Measurements from ENCODE around the gene FLAD1. TPM values are rescaled to one million over a fixed set of nuclear protein-coding genes. Genes with fewer than 3 reads are reported as not detected.

FLAD1 gene
- total RNA-seq, 1 donor from 2014 or later, result 30.1 TPM

DNA sequence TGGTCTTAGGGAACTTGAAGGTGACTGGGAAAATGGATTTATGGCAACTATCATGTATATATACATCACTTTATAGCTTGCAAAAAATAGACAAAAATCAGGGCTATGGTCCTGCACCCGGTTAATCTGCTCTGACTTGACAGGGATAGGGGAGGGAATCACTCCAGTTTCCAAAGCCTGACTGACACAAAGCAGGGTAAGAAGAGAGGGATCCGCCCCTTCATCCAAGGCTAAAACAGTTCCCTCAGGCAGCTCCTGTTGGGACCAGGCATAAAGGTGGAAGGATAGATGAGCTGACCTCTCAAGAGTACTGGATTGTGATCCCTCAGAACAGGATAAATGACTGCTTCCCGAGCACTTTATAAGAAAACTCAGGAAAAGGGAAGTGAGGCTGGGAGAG is 28.6 kb upstream of the FLAD1 start:
- intact Hi-C loops (cut with micrococcal nuclease), result no loop called here
- no peak for DNase-seq
- peaks cover 21% of the 10 kb centered on the region for H3K36me3 ChIP-seq
- H3K9me3 ChIP-seq (replicated peaks), result no peaks in the 10 kb centered on the region
- peaks cover 60% of the 10 kb centered on the region for H3K4me1 ChIP-seq
- no peak overlapping the region for H3K27ac ChIP-seq (replicated peaks)
- H3K4me3 ChIP-seq, result peak overlapping the region; percentile 75
- no peaks in the 10 kb centered on the region for H3K27me3 ChIP-seq (ENCODE audit: low read depth)
- no peak for TF ChIP-seq CTCF (IDR thresholded peaks at IDR 0.05; ENCODE audit: borderline replicate concordance)

DNA sequence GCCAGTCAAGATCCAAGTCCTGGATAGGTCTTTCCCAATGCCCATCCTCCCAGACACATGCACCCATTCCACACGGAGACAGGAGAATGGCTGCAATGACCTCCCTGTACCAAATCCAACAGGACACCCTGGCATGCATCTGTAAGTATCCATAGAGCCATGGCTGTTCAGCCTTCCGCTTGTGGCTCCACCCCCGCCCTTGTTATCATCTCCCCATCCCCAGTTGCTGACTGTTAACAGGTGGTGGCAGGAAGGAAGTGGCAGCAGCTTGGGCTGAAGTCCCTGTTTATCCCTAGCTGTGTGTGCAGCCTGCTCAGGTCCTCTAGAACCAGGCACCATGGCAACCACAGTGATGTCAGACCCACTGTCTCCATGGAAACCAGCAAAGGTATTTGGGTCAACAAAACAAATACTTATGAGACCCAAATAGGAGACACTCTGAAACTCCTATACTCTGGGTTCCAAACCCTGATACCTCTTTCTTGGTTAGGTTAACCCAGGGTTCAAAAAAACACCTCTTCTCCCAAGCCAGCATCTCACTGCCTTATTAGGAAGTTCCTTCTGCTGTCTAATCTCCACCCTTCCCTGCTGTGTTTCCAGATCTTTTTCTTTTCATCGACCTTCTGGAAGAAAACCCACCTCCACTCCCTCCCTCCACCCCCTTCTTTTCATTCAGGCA is 28.0 kb upstream of the FLAD1 start:
- Histone ChIP-seq H3K9me3 (replicated peaks) (no peaks in the 10 kb centered on the region), H3K4me1 (peaks cover 62% of the 10 kb centered on the region), H3K4me3 (peak overlapping the region; percentile 75), H3K36me3 (peaks cover 25% of the 10 kb centered on the region), H3K27ac (replicated peaks) (peak overlapping the region; percentile 88), H3K27me3 (ENCODE audit: low read depth) (no peaks in the 10 kb centered on the region)
- TF ChIP-seq CTCF (IDR thresholded peaks at IDR 0.05; ENCODE audit: borderline replicate concordance), result no peak
- intact Hi-C loops (cut with micrococcal nuclease), result no loop called here
- DNase-seq, result no peak

DNA sequence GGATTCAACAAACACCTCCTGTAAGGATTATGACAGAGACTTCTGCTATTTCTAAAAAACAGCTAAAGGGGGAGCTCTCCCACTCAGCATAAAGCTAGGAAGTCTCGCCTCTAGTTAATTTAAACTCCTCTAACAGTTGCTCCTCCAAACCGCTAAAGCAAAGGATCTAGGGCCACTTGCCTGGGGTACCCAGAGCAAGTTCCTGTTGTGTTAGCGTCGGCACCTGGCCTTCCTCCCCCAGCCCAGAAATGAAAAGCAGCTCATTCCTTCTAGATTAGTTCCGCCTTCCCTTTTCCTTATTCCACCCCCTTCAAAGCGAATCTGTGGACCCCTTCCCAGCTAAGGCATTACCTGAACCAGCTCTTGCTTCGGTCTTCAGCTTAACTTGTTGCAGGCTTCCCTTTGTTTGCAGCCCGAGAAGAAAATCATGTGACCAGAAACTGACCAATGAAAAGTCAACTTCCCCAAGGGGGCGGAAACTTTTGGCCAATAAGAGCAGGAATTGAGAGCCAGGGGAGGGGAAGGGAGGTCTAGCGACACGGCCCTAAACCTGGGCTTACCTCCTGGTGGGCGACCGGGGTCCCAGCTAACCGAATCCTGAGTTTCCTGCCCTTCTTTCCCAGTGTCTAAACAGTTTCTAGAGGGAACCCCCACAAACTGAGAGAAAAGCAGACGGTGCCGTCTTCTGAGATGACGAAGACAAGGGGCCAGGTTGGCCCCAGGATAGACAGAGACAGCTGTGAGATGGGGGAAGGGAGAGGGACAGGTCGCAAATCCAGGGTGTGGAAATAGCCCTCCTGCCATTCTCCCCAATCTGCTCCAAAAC is 27.2 kb upstream of the FLAD1 start, which contains the start of gene PBXIP1:
PBXIP1 (minus strand) TSS at position 382 of the 826 bp plus-strand sequence. CDS start 2,378 bp downstream, outside the sequence.
- peak within 1 kb of the TSS; percentile 75 for H3K4me3 ChIP-seq
- H3K36me3 ChIP-seq, result peaks cover 22% of the 10 kb centered on the region
- no peaks in the 10 kb centered on the region for H3K9me3 ChIP-seq (replicated peaks)
- intact Hi-C loops (cut with micrococcal nuclease), result no loop called here
- no peaks in the 10 kb centered on the region for H3K27me3 ChIP-seq (ENCODE audit: low read depth)
- DNase-seq, result peak; percentile 45
- H3K4me1 ChIP-seq, result peaks cover 69% of the 10 kb centered on the region
- H3K27ac ChIP-seq (replicated peaks), result peak within 1 kb of the TSS; percentile 88
- TF ChIP-seq CTCF (IDR thresholded peaks at IDR 0.05; ENCODE audit: borderline replicate concordance), result no peak

GRCh38 chr1:154956544-154956941 is 26.6 kb upstream of the FLAD1 start:
- intact Hi-C loops (cut with micrococcal nuclease), result no loop called here
- DNase-seq, result peak; percentile 56
- peak overlapping the region; percentile 88 for H3K27ac ChIP-seq (replicated peaks)
- H3K9me3 ChIP-seq (replicated peaks), result no peaks in the 10 kb centered on the region
- peaks cover 76% of the 10 kb centered on the region for H3K4me1 ChIP-seq
- H3K27me3 ChIP-seq (ENCODE audit: low read depth), result no peaks in the 10 kb centered on the region
- peaks cover 16% of the 10 kb centered on the region for H3K36me3 ChIP-seq
- TF ChIP-seq CTCF (IDR thresholded peaks at IDR 0.05; ENCODE audit: borderline replicate concordance), result no peak
- H3K4me3 ChIP-seq, result peak overlapping the region; percentile 75

DNA sequence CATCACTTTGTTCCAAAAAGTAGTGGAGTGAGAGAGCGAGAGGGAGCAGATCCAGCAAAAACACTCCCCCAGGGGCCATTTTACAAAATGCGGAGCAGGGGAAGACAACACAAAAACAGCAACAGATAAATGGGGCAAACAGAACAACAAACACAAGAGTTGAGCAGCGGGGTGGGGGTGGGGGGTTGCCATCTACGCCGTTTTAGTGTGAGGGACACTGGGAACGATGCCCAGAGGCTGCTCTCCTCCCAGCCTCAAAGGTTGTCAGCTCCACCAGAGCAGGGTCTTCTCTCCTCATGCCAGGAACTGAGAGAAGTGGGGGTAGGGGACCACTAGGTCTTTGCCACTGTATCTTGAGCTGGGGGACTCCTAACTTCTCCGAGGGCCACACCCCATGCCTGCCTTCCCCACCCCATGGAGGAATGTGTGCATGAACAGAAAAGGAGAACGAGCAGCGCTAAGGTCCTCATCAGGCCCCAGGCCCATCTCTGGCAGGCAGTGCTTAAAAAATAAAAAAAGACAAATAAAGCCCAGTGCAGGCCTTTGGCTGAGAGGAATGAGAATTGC is 26.0 kb upstream of the FLAD1 start:
- Histone ChIP-seq H3K27me3 (ENCODE audit: low read depth) (no peaks in the 10 kb centered on the region), H3K4me3 (no peak overlapping the region), H3K27ac (replicated peaks) (peak overlapping the region; percentile 88), H3K36me3 (peaks cover 15% of the 10 kb centered on the region), H3K9me3 (replicated peaks) (no peaks in the 10 kb centered on the region), H3K4me1 (peaks cover 77% of the 10 kb centered on the region)
- TF ChIP-seq CTCF (IDR thresholded peaks at IDR 0.05; ENCODE audit: borderline replicate concordance), result no peak
- DNase-seq, result no peak
- intact Hi-C loops (cut with micrococcal nuclease), result no loop called here
